Esophagus (tissue), 2 donors: ENCODE measurements around the gene CMIP. TPM values are rescaled to one million over a fixed set of nuclear protein-coding genes. Genes with fewer than 3 reads are reported as not detected.
A peak's percentile ranks its signal among the peaks of the same experiment; 100 is the strongest.

ENCODE experiments used
- H3K27ac ChIP-seq, 2 donors: one replicate each; pipeline ENCODE4 v1.5.1; 2013; ENCODE audit warnings: low read depth in 2 of 2, mild to moderate bottlenecking in 2 of 2, inconsistent platforms in 1 of 2, low read length in 1 of 2, moderate library complexity in 1 of 2
- H3K27me3 ChIP-seq, 2 donors: one replicate each; pipeline ENCODE4 v1.6.1; 2013; ENCODE audit warnings: low read length in 2 of 2, control low read depth in 1 of 2, mild to moderate bottlenecking in 1 of 2; ENCODE audit not compliant: insufficient read depth in 2 of 2, control insufficient read depth in 1 of 2
- H3K36me3 ChIP-seq, 2 donors: one replicate each; pipeline ENCODE4 v1.6.1; 2013; ENCODE audit warnings: low read length in 1 of 2; ENCODE audit not compliant: control insufficient read depth in 2 of 2, insufficient read depth in 2 of 2
- H3K4me1 ChIP-seq, 2 donors: one replicate each; pipeline ENCODE4 v1.6.1; 2013; ENCODE audit warnings: low read length in 1 of 2; ENCODE audit not compliant: control insufficient read depth in 2 of 2, insufficient read depth in 2 of 2
- H3K4me3 ChIP-seq, 2 donors: one replicate each; pipeline ENCODE4 v1.5.1; 2013; ENCODE audit warnings: low read length in 2 of 2, mild to moderate bottlenecking in 2 of 2, low read depth in 1 of 2, moderate library complexity in 1 of 2
- H3K9me3 ChIP-seq, 2 donors: one replicate each; pipeline ENCODE4 v1.6.1; 2013; ENCODE audit warnings: mild to moderate bottlenecking in 2 of 2, low read depth in 1 of 2, low read length in 1 of 2, moderate library complexity in 1 of 2; ENCODE audit not compliant: control insufficient read depth in 2 of 2, insufficient read depth in 1 of 2
- WGBS, 2 donors: extraction: QIAGEN DNeasy Blood & Tissue Kit; methylation state at CpG; one replicate each; pipeline ENCODE4 v1.1.7; 2013; 5-methylcytosine and 5-hydroxymethylcytosine counted together
- polyA plus RNA-seq, 2 donors: library from polyadenylated mRNA; stranded (reverse); fragments of 200-250 nt; gene quantifications; one replicate each; pipeline ENCODE4 v1.2.3, GENCODE V29; 2013
- donor health status: healthy with polysubstance abuse.
- donor health status: Bipolar disorder and iron deficiency.

Gene CMIP
- polyA plus RNA-seq, 2 donors: 16.9 to 19.3 TPM

DNA sequence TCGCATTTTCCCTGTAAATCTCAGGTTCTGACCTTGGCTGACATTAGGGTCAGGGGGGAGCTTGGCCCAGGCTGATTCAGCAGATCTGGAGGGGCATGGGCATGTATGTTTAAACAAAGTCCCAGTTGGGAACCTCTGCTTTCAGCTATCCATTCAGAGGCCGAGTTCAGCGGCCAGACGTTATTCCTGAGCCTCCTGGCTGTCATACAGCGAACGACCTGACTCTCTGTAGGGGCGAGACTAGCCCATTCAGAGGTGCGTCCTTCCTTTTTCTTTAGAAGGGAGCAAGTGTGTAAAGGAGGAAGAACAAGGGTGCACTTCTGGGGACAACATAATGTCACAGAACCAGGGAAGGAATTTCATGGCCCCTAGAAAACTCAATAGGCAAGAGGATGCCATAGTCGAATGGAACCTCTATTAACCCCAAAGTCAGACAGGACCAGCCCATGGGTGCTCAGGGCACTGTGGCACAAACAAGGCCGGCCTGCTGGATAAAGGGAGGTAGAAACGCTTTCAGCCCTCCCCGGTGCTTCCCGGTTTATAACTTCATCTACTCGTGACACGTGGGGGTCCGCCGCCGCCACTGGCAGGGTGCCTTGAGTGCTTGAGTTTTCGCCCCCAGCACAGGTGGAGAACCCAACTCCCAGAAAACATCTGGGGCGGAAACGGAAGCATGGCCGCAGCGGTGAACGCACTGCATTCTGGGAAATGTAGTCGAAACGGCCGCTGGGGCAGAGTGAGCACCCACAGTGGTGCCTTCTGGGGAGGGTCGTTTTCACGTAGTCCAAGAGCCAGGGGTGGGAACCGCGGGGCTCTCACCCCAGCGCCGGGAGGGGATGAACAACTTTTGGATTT is 301.3 kb downstream of the CMIP start:
- Histone ChIP-seq H3K9me3 (no peaks in the 10 kb centered on the region), H3K27me3 (no peaks in the 10 kb centered on the region), H3K4me3 (peak overlapping the region; percentile 34 to 40), H3K4me1 (no peaks in the 10 kb centered on the region), H3K27ac (no peak overlapping the region), H3K36me3 (no peaks in the 10 kb centered on the region)
- WGBS, 2 donors: 20 to 23% methylated on average over 33 of the region's 33 CpGs

DNA sequence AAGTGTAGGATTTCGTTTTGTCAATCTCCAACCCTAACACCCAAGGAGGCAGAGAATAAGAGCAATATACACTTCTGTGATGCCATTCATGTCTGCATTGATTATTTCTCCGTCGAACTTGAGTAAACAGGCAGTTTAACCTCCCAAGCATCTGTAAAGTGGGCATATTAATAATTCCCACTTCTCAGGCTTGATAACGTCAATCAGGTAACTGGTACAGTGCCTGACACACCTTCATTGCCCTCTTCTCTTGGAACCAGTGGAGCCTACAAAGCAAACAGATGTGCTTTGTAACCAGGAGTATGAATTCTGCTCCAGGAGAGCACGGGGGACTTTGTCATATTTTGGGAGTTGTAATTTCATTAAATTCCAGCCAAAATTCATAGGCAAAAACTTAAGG is 302.0 kb downstream of the CMIP start:
- Histone ChIP-seq H3K4me3 (peak overlapping the region in 1 of 2 donors; percentile 40), H3K4me1 (no peaks in the 10 kb centered on the region), H3K27ac (no peak overlapping the region), H3K36me3 (no peaks in the 10 kb centered on the region), H3K9me3 (no peaks in the 10 kb centered on the region), H3K27me3 (no peaks in the 10 kb centered on the region)
- WGBS, 2 donors: 40 to 48% methylated on average over 5 of the region's 5 CpGs

DNA sequence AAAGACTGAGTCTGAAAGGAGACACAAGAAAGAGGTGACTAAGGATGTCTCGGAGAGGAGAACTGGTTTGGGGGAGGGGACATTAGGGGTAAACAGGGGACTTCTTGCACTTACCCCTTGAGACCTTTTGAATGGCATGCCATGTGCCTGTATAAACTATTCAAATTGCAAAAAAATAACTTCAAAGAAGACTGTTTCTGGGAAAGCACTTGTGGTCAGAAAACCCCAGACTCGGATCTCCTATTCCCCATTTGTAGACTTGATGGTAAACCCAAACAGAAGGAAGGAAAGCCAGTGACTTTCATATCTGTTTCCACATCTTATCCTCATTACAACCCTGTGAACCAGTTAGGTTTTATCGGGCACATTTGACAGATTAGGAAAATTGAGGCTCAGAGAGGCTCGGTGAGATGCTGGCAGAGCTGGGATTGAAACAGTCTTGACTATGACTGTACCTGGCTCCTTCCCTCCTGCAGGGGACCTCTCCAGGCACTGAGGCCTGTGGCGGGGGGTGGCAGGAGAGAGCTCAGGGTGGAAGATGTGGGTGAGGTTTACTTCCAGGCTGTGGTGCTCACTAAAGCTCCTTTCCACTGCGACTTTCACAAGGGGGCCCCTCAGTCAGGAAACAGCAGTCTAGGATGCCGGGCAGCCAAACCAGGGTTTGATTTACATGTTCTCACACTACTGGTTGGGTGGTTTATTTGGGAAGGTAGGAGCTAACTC is 304.0 kb downstream of the CMIP start:
- Histone ChIP-seq H3K4me3 (no peak overlapping the region), H3K27me3 (no peaks in the 10 kb centered on the region), H3K27ac (no peak overlapping the region), H3K4me1 (peaks cover 0 to 4% of the 10 kb centered on the region in 2 donors), H3K9me3 (no peaks in the 10 kb centered on the region), H3K36me3 (no peaks in the 10 kb centered on the region)
- 64 to 65% methylated on average over 7 of the region's 7 CpGs for WGBS, 2 donors

DNA sequence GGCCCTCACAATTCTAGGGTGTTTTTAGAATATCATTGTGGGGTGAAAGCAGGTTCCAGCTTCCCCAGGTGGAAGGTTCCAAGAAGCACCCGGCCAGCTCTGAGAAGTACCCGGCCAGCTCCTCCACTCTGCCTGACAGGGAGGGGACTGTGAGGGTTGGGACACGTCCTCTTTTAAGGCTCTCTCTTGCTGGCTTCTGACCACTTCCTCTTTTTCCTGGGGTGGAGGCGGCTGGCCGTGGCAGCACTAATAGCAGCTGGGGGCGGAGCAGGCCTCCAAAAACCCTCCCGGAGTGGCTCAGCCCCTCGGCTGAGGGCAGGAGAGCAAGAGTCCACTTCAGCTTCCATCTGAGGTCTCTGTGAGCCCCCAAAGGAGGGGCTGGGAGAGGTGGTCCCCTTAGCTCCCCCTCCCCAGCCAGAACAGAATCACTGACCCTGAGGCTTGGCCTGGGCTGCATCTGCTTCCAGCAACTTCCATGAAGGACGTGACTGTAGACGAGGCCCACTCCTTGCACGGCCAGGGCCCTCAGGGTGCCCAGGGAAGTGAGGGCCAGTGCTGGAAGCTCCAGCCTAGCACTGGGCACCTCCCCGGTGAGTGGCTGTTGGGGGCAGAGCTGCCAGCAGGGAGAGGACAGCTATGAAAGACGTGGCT is 307.7 kb downstream of the CMIP start:
- Histone ChIP-seq H3K9me3 (no peaks in the 10 kb centered on the region), H3K36me3 (no peaks in the 10 kb centered on the region), H3K4me1 (peaks cover 0 to 4% of the 10 kb centered on the region in 2 donors), H3K27ac (peak overlapping the region in 1 of 2 donors; percentile 5), H3K27me3 (no peaks in the 10 kb centered on the region), H3K4me3 (no peak overlapping the region)
- 52 to 59% methylated on average over 13 of the region's 13 CpGs for WGBS, 2 donors

DNA sequence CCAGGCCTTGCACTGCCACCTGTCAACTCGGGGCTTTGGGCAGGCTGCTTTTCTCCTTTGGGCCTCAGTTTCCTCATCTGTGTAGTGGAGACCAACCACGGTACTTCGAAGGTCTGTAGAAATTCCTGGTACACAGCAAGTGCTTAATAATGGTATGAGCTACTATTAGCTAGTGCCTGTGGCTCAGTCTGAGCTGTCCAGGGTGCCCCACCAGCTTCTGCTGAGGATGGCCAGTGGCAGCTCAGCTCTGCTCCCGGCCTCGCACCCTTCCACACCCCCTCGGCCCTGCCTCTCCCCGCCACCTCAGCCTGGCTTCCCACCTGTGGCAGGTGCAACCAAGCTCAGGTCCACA is 308.2 kb downstream of the CMIP start:
- Histone ChIP-seq H3K9me3 (no peaks in the 10 kb centered on the region), H3K27me3 (no peaks in the 10 kb centered on the region), H3K4me1 (peaks cover 0 to 4% of the 10 kb centered on the region in 2 donors), H3K36me3 (no peaks in the 10 kb centered on the region), H3K27ac (no peak overlapping the region), H3K4me3 (no peak overlapping the region)
- 93 to 96% methylated on average over 7 of the region's 7 CpGs for WGBS, 2 donors

DNA sequence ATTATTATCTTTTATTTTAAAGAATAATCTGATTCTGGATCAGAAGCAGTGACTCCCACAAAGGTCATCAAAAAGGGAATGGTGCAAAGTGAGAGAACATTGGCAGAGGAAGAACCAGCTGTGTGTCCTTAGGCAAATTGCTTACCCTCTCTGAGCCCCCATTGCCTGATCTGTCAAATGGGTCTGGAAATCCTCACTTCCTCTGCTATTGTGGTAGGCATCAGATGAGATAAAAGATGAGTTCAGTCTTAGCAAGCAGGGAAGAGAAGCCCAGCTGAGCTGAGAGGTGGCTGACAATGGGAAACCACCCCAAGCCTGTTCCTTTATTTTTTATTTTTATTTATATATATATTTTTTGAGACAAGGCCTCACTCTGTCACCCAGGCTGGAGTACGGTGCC is 310.2 kb downstream of the CMIP start:
- WGBS, 2 donors: 87 to 95% methylated on average over 1 of the region's 1 CpG
- Histone ChIP-seq H3K4me1 (peaks cover 0 to 4% of the 10 kb centered on the region in 2 donors), H3K36me3 (no peaks in the 10 kb centered on the region), H3K27me3 (no peaks in the 10 kb centered on the region), H3K27ac (no peak overlapping the region), H3K4me3 (no peak overlapping the region), H3K9me3 (no peaks in the 10 kb centered on the region)

DNA sequence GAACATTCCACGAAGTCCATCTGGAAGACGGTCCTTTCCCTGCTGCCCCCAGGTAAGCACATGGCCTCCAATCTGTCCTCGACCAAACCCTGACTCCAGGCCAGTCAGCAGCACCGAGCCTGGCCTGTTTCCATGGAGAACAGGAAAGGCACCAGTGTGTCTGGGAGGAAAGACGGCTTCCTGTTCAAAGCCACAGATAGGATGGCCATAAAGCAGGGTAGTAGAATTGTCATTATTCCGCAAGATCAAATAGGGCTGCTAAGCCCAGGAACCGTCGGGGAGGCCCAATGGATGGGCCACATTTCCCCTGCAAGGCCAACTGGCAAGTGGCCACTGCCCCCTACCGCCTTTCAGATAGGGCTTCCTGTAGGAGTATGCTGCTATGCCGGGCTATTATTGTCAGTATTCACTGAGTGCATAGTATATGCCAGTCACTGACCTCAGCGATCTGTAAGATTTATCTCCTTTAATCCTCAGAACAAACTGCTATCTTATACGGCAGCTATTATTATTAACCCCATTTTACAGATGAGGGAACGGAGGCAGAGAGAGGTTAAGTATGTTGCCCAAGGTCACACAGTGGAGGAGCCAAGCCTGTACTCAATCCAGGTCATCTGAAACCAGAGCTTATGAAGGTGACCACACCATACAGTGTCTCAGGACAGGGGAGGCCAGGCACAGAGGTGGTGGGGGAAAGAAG is 311.5 kb downstream of the CMIP start:
- Histone ChIP-seq H3K9me3 (no peaks in the 10 kb centered on the region), H3K27ac (no peak overlapping the region), H3K27me3 (no peaks in the 10 kb centered on the region), H3K4me3 (no peak overlapping the region), H3K36me3 (no peaks in the 10 kb centered on the region), H3K4me1 (peaks cover 0 to 4% of the 10 kb centered on the region in 2 donors)
- WGBS, 2 donors: 62 to 70% methylated on average over 13 of the region's 13 CpGs

DNA sequence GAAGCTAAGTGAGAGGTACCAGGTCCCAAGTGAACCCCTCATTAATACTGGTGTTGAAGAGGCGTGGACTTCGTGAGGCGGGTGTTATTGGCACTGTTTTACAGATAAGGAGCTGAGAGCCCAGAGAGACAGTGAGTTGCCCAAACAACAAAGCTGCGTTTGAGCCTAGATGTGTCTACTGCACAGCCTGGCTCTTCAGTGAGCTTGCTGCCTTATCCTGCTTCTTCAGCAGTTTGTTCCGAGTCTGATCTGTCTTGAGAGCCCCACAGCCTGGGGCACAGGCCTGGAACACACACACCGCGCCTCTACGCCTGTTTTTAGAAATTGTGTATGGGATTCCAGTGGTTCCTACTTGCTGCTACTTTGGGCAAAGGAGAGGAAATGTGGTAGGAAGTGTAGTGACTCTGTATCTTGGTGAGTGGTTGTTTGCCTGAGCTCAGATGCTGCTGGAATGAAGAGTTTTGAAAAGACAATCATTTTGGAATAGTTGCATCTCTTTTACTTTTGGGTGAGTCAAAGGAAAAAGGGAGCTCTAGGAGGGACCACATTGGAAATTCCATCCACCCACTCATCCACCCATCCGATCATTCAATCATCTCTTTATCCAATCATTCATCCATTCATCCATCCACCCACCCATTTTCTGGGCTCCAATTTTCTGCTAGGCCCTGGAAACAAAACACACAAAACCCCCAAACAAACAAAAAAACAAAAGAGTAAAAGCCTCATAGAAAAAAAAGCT is 312.2 kb downstream of the CMIP start:
- 70 to 71% methylated on average over 9 of the region's 9 CpGs for WGBS, 2 donors
- no peaks in the 10 kb centered on the region for H3K9me3 ChIP-seq
- no peak overlapping the region for H3K27ac ChIP-seq
- peaks cover 0 to 4% of the 10 kb centered on the region in 2 donors for H3K4me1 ChIP-seq
- H3K36me3 ChIP-seq: no peaks in the 10 kb centered on the region
- H3K4me3 ChIP-seq: no peak overlapping the region
- no peaks in the 10 kb centered on the region for H3K27me3 ChIP-seq

DNA sequence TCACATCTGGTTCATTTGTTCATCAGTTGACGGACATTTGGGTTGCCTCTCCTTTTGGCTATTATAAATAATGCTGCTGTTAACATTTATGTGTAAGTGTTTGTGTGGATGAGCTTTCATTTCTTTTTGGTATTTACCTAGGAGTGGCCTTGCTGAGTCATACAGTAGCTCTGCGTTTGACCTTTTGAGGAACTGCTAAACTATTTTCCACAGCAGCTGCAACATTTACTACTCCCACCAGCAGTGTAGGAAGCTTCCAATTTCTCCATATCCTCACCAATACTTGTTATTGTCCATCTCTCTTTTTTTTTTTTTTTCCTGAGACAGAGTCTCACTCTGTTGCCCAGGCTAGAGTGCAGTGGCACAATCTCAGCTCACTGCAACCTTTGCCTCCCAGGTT is 313.8 kb downstream of the CMIP start:
- H3K4me1 ChIP-seq: no peaks in the 10 kb centered on the region
- no peaks in the 10 kb centered on the region for H3K36me3 ChIP-seq
- no peak overlapping the region for H3K4me3 ChIP-seq
- 15 to 37% methylated on average over 2 of the region's 2 CpGs for WGBS, 2 donors
- H3K27ac ChIP-seq: no peak overlapping the region
- H3K9me3 ChIP-seq: no peaks in the 10 kb centered on the region
- no peaks in the 10 kb centered on the region for H3K27me3 ChIP-seq
